Stimulated activated CD4-positive, alpha-beta T cell treated with anti-CD3 and anti-CD28 coated beads, Interleukin-2, amount 100 ng/mL, for 24 hours (primary cell): ENCODE results near the gene ELF4.

Source experiments
- DNase-seq, 2 donors: peaks; one replicate each; pipeline ENCODE4 v3.0.0-alpha.2; 2020

The ELF4 gene

DNA sequence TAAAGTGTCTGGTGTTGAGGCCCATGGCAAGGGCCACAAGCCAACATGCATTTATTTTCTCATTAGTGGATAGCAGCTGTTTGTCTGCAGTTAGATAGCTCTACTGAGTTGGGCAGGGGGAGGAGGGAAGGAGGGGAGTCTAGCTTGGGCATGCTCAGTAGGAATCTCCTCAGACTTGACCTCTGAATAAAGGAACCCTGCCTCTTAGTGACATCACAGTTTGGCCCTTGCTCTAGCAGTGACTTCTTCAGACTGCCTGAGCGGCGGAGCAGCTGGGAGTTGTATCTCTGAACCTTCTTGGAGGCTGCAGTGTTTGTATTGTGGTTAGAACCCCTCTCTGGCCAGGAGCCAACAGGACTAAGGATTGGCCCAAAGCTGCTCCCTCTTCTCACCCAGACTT lies 70.5 kb downstream of the ELF4 start:
- DNase-seq = no peak

- DNase-seq = no peak
Observed at GRCh38 chrX:130034178-130034577, 76.1 kb downstream of the ELF4 start.

DNA sequence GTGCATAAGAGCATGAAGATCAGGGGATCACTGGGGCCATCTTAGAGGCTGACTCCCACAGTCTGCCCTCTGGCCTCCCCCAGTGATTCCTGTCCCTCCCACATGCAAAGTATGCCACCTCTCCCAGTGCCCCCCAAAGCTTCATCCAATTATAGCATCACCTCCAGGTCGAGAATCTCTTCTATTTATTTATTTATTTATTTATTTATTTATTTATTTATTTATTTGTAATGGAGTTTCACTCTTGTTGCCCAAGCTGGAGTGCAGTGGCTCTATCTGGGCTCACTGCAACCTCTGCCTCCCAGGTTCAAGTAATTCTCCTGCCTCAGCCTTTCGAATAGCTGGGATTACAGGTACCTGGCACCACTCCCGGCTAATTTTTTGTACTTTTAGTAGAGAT lies 77.7 kb downstream of the ELF4 start:
- DNase-seq = no peak

DNA sequence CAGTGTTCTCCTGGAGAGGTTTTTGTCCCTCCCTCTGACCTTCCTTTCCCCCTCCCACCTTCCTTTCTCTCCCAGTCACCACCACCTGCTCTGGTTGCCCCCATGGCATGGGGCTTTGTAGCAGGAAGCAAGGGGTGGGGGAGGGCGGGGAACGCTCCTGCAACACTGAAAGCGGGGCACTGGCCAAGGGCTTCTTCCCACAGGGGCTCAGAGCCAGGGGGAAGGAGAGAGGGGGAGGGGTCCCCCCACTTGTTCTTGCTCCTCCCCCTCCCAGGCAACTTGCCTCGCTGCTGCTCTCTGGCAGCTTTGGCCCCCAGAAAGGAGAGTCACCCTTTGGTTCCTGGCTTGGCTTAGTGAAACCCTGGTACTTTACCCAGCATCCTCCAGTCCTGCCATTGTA lies 79.5 kb downstream of the ELF4 start:
- no peak for DNase-seq

DNA sequence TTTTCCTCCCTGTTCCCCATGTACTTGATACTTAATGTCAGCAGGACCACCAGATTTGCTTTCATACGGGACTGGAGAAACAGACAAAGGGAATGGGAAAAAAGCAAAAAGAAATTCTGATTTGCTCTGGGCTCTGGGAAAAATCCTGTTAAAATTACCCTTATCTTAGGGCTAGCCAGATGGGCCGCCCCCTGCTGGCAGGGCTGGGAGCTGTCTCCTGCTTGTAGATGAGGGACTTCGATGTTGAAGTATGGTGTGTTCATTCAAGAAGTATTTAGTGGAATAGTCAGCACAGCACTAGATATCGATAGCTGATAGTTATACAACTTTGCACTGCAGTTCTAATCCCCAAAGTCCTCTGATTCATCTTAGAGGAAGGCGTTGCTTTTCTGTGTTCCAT lies 82.1 kb downstream of the ELF4 start:
- DNase-seq = peak; percentile 57

GRCh38 chrX:130027569-130027968 lies 82.7 kb downstream of the ELF4 start:
- no peak for DNase-seq

DNA sequence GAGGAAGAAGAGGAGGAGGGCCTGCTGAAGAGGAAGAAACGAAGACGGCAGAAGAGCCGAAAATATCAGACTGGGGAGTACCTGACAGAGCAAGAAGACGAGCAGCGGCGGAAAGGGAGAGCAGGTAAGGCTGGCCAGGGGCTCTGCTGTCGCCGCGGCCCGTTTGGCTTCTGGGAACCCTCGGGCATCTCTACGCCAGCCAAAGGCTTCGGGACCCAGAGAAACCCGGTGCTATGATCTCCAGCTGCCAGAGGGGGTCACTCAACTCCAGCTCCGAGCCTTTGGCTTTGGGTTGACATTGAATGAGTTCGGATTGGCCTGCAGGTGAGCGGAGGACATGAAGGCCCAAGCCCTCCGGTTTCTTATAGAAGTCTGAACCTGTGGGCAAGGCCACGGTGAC lies 85.0 kb downstream of the ELF4 start:
- no peak for DNase-seq

GRCh38 chrX:130024127-130024526 lies 86.2 kb downstream of the ELF4 start:
- peak; percentile 72 to 76 for DNase-seq

DNA sequence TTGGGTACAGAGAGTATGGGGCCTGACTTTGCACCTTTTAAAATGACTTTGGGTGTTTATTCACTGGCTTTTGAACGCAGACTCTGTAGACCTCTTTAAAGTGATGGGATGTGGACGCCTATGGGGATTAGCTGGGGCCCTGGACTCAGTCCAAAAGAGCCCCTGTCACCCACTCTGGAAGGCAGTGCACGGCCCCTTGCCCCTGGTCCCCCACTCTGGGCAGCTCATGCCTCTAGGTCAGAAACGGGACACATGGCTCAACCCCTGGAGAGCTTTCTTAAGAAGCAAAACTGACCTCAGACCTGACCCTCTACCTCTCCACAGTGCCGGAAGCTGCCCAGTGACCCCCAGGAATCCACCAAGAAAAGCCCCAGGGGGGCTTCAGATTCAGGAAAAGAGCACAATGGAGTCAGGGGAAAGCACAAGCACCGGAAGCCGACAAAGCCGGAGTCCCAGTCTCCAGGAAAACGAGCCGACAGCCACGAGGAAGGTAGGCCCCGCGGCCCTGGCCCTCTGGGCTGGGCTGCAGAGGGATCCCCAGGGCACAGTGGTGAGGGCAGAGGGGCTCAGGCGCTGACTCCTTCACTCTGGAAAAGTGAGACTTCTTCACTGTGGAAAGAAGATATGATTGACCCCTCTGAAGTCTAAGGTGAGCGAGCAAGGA lies 89.5 kb downstream of the ELF4 start:
- no peak for DNase-seq

DNA sequence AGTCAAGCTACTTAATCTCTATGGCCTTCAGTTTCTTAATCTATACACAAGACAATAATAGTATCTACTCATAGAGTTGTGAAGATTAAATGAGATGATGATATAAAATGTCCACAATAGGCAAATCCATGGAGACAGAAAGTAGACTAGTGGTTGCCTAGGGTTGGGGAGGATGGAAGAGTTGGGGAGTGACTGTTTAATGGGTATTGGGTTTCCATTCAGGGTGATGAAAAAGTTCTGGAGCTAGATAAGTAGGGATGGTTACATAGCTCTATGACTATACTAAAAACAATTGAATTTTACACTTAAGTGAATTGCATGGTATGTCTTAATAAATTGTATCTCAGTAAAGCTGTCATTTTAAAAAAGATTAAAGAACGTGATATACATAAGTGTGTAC lies 92.2 kb downstream of the ELF4 start:
- DNase-seq = no peak

- DNase-seq = no peak
Observed at GRCh38 chrX:130015181-130015580, 95.1 kb downstream of the ELF4 start.
